GM12878 (cell line): ENCODE measurements around the gene FTH1. TPM values are rescaled to one million over a fixed set of nuclear protein-coding genes. Genes with fewer than 3 reads are reported as not detected.

Experiments used
- ATAC-seq: fragments of 200-7000 bp; cut with Tn5 transposase; 3 replicates; pipeline ENCODE4 v1.9.1; 2020; ENCODE audit warnings: mild to moderate bottlenecking, moderate library complexity
- BruUV-seq: library from RNA; stranded (reverse); fragments of 400-500 nt; replicated peaks from 2 replicates; lab custom pipeline; 2021; lab: Mats Ljungman, UMichigan
- CTCF ChIA-PET: fragments of 300-600 bp; sonication (Branson Sonifier 250); formaldehyde crosslinking; extraction: SDS; loops from one replicate; lab custom pipeline; 2021; ENCODE audit warnings: inconsistent platforms; lab: Yijun Ruan, JAX
- POLR2A ChIA-PET: fragments of 350-600 bp; formaldehyde crosslinking; extraction: SDS; loops from one replicate; lab custom pipeline; 2021; ENCODE audit warnings: inconsistent platforms; lab: Charles Lee
- RAD21 ChIA-PET: fragments of 300-600 bp; sonication (Branson Sonifier 250); formaldehyde crosslinking; loops from one replicate; lab custom pipeline; 2023; ENCODE audit warnings: antibody characterized with exemption; ENCODE audit not compliant: unreplicated experiment; lab: Charles Lee
- SMC1A ChIA-PET: fragments of 300-600 bp; sonication (Branson Sonifier 250); formaldehyde crosslinking; loops from one replicate; lab custom pipeline; 2023; ENCODE audit not compliant: unreplicated experiment, uncharacterized antibody; lab: Charles Lee
- DNase-seq: peaks from one replicate; pipeline ENCODE4 v3.0.0-alpha.2; 2011; ENCODE audit warnings: low read depth, low spot score
- FAIRE-seq: peaks from 3 replicates; lab custom pipeline; 2011; peaks lifted over from hg19 to GRCh38; lab: Jason Lieb, UNC
- H2AFZ ChIP-seq: 2 replicates; pipeline ENCODE4 v1.6.0; 2011; ENCODE audit warnings: low read depth, low read length, control low read depth; ENCODE audit not compliant: control insufficient read depth
- H3K27ac ChIP-seq: 2 replicates; pipeline ENCODE4 v1.5.1; 2011; ENCODE audit warnings: control low read depth; ENCODE audit not compliant: control insufficient read depth, insufficient read depth
- H3K27me3 ChIP-seq, 2 experiments: replicated peaks in 1 of 2; 2 replicates each; pipeline versions ENCODE4 v1.6.0 to v1.6.1; 2011; ENCODE audit warnings: low read length in 1 of 2; ENCODE audit not compliant: control insufficient read depth in 2 of 2, insufficient read depth in 2 of 2
- H3K36me3 ChIP-seq, 2 experiments: 2 replicates each; pipeline ENCODE4 v1.5.1; 2011; ENCODE audit warnings: low read length in 1 of 2; ENCODE audit not compliant: control insufficient read depth in 2 of 2, insufficient read depth in 2 of 2
- H3K4me1 ChIP-seq: 2 replicates; pipeline ENCODE4 v1.6.1; 2011; ENCODE audit warnings: mild to moderate bottlenecking, low read length, moderate library complexity, mixed read lengths; ENCODE audit not compliant: control insufficient read depth, insufficient read depth
- H3K4me2 ChIP-seq: 2 replicates; pipeline ENCODE4 v1.6.0; 2011; ENCODE audit warnings: control low read depth; ENCODE audit not compliant: control insufficient read depth, insufficient read depth
- H3K4me3 ChIP-seq: fragments of 200-600 bp; sonication (generic); 2 replicates; pipeline ENCODE4 v1.5.1; 2016
- H3K79me2 ChIP-seq: 2 replicates; pipeline ENCODE4 v1.6.0; 2011; ENCODE audit warnings: low read length; ENCODE audit not compliant: control insufficient read depth, insufficient read depth
- H3K9ac ChIP-seq: 2 replicates; pipeline ENCODE4 v1.8.0; 2011; ENCODE audit warnings: low read length, control low read depth, mixed read lengths; ENCODE audit not compliant: control insufficient read depth, insufficient read depth
- H3K9me3 ChIP-seq: replicated peaks from 3 replicates; pipeline ENCODE4 v1.5.1; 2011; ENCODE audit warnings: mild to moderate bottlenecking, low read length; ENCODE audit not compliant: control insufficient read depth, insufficient read depth
- H4K20me1 ChIP-seq: 2 replicates; pipeline ENCODE4 v1.6.0; 2011; ENCODE audit not compliant: control insufficient read depth, insufficient read depth
- BACH1 ChIP-seq: fragments of 450-650 bp; IDR thresholded peaks from 2 replicates; pipeline ENCODE4 v1.6.1; 2017; ENCODE audit warnings: mild to moderate bottlenecking, borderline replicate concordance
- E2F8 ChIP-seq: fragments of 450-650 bp; IDR thresholded peaks from 2 replicates; pipeline ENCODE4 v1.6.1; 2018; ENCODE audit warnings: mild to moderate bottlenecking, low read depth, moderate library complexity; ENCODE audit not compliant: partially characterized antibody
- E4F1 ChIP-seq: fragments of 450-650 bp; IDR thresholded peaks from 2 replicates; pipeline ENCODE4 v1.6.1; 2018; ENCODE audit warnings: borderline replicate concordance, mild to moderate bottlenecking; ENCODE audit not compliant: partially characterized antibody
- ELK1 ChIP-seq: IDR thresholded peaks from 2 replicates; pipeline ENCODE4 v1.6.1; 2012; ENCODE audit warnings: low read depth, low read length, improper control_type of control experiment
- FOXM1 ChIP-seq: IDR thresholded peaks from 2 replicates; pipeline ENCODE4 v1.6.1; 2012; ENCODE audit warnings: low read depth, mild to moderate bottlenecking, inconsistent platforms, low read length, moderate library complexity
- GATAD2B ChIP-seq: fragments of 450-650 bp; conservative IDR thresholded peaks from 2 replicates; pipeline ENCODE4 v1.6.1; 2017; ENCODE audit warnings: low read depth, mild to moderate bottlenecking, moderate library complexity
- JUND ChIP-seq: IDR thresholded peaks from 2 replicates; pipeline ENCODE4 v1.6.1; 2012; ENCODE audit warnings: low read depth, mild to moderate bottlenecking, low read length, improper control_type of control experiment, moderate library complexity
- MAX ChIP-seq: IDR thresholded peaks from 2 replicates; pipeline ENCODE4 v1.6.1; 2012; ENCODE audit warnings: low read depth, low read length, improper control_type of control experiment
- MYC ChIP-seq: IDR thresholded peaks from 2 replicates; pipeline ENCODE4 v1.6.1; 2011; ENCODE audit warnings: mild to moderate bottlenecking, low read length, moderate library complexity, inconsistent platforms; ENCODE audit not compliant: insufficient read depth, insufficient replicate concordance, insufficient read length, severe bottlenecking
- NR2C2 ChIP-seq: IDR thresholded peaks from 2 replicates; pipeline ENCODE4 v1.6.1; 2011; ENCODE audit warnings: borderline replicate concordance, low read depth; ENCODE audit not compliant: control insufficient read depth, insufficient read length
- PML ChIP-seq: IDR thresholded peaks from 2 replicates; pipeline ENCODE4 v1.6.1; 2012; ENCODE audit warnings: low read length, inconsistent platforms
- POLR2AphosphoS2 ChIP-seq: IDR thresholded peaks from 2 replicates; pipeline ENCODE4 v1.6.1; 2011; ENCODE audit warnings: low read depth, mild to moderate bottlenecking, low read length, improper control_type of control experiment, moderate library complexity
- POU2F2 ChIP-seq: IDR thresholded peaks from 3 replicates; pipeline ENCODE4 v1.6.1; 2011; ENCODE audit warnings: low read depth, mild to moderate bottlenecking, low read length, borderline replicate concordance
- SREBF2 ChIP-seq: IDR thresholded peaks from 2 replicates; pipeline ENCODE4 v1.6.1; 2012; ENCODE audit warnings: mild to moderate bottlenecking, low read length
- USF2 ChIP-seq: IDR thresholded peaks from 2 replicates; pipeline ENCODE4 v1.6.1; 2011; ENCODE audit warnings: low read depth, low read length, improper control_type of control experiment, borderline replicate concordance
- WGBS: methylation state at CpG from one replicate; pipeline ENCODE4 v1.1.6; 2016; ENCODE audit warnings: low lambda C conversion rate; ENCODE audit not compliant: insufficient replicate concordance, insufficient coverage; ENCODE audit errors: missing lambda C conversion rate; 5-methylcytosine and 5-hydroxymethylcytosine counted together
- in situ Hi-C: fragments of 300-500 bp; cut with MboI; formaldehyde crosslinking; loops from 9 replicates; pipeline ENCODE4 v1.14.3; 2018; ENCODE audit warnings: mixed read lengths
- intact Hi-C: fragments of 100-400 bp; cut with micrococcal nuclease; formaldehyde crosslinking; loops from one replicate; pipeline ENCODE4 v1.14.2; 2022; ENCODE audit not compliant: unreplicated experiment
- polyA plus RNA-seq, 11 experiments: library from polyadenylated mRNA; depleted of rRNA in 4 of 11; unstranded in 6 of 11; stranded (reverse) in 5 of 11; fragments of >200 nt; fragmentation: Nextera tagmentation in 4 of 11; fragmentation: Illumina TruSeq in 1 of 11; extraction: Ambion mirVana in 4 of 11; extraction: Trizol in 1 of 11; gene quantifications; 1 replicate in 1 of 11; 2 replicates in 10 of 11; pipeline versions ENCODE4 v1.2.1 to v1.2.3, GENCODE V29; 2011 to 2016; ENCODE audit warnings: inconsistent platforms in 2 of 11, missing spikeins in 2 of 11, low read depth in 1 of 11
- total RNA-seq, 4 experiments: library from RNA; depleted of rRNA in 3 of 4; stranded (reverse); fragments of >200 nt in 3 of 4; fragmentation: Illumina TruSeq in 1 of 4; extraction: Trizol in 1 of 4; gene quantifications; 2 replicates each; pipeline versions ENCODE4 v1.2.1 to v1.2.3, GENCODE V29; 2013 to 2021

The FTH1 gene
- total and polyA plus RNA-seq, 10 of the 15 experiments (the other 5 are each of a cell fraction or from before 2014, with no cell fraction given) = 289 to 4,154 (median 960) TPM

GRCh38 chr11:62013537-62014476 lies 46.4 kb upstream of the FTH1 start:
- H3K4me3 ChIP-seq = no peak overlapping the region
- peaks cover 6% of the 10 kb centered on the region for H3K4me1 ChIP-seq
- no peak overlapping the region for H2AFZ ChIP-seq
- H3K9me3 ChIP-seq = no peaks in the 10 kb centered on the region
- no peaks in the 10 kb centered on the region for H3K27me3 ChIP-seq
- no peak overlapping the region for H3K27ac ChIP-seq
- intact Hi-C loops = no loop called here
- WGBS = 64% methylated on average over 15 of the region's 15 CpGs
- H3K36me3 ChIP-seq = no peaks in the 10 kb centered on the region
- POLR2A ChIA-PET = no interaction called here
- SMC1A ChIA-PET = interaction anchor here (1.2 kb wide), 1 partner anchor 9 kb away, joined by 4 read pairs; no protein-coding TSS in a partner anchor
- DNase-seq (no peak), FAIRE-seq (peak; percentile 31), ATAC-seq (no peak)
- in situ Hi-C loops = no loop called here
- no peaks in the 10 kb centered on the region for H3K79me2 ChIP-seq
- CTCF ChIA-PET = no interaction called here
- H3K9ac ChIP-seq = no peak overlapping the region
- RAD21 ChIA-PET = no interaction called here
- no peaks in the 10 kb centered on the region for H4K20me1 ChIP-seq
- no TSS peak for BruUV-seq
- no peak overlapping the region for H3K4me2 ChIP-seq
- TF ChIP-seq ELK1 (no peak), MYC (no peak), POLR2AphosphoS2 (no peak), POU2F2 (no peak), SREBF2 (no peak), E4F1 (no peak), FOXM1 (no peak), PML (no peak), E2F8 (no peak), BACH1 (no peak), USF2 (no peak), MAX (no peak), GATAD2B (no peak), JUND (no peak), NR2C2 (no peak)
